Lower leg skin (tissue), 4 donors: ENCODE data around the gene SLC28A1. TPM values are rescaled to one million over a fixed set of nuclear protein-coding genes. Genes with fewer than 3 reads are reported as not detected.
"Not testable (repeated sequence)": the region's sequence is repeated elsewhere in the genome, so short reads cannot be mapped to it uniquely, and the experiment has no call there.

ENCODE experiments used
- DNase-seq, 2 donors: peaks; one replicate each; pipeline ENCODE4 v3.0.0-alpha.2; 2019; ENCODE audit warnings: low spot score in 2 of 2
- H3K4me3 ChIP-seq: fragments of 200-600 bp; sonication (generic); 2 replicates; pipeline ENCODE4 v1.5.1; 2017; ENCODE audit warnings: mild to moderate bottlenecking, low read depth; ENCODE audit not compliant: poor library complexity, severe bottlenecking
- CTCF ChIP-seq, 3 donors: fragments of 450-650 bp; IDR thresholded peaks; one replicate each; pipeline ENCODE4 v1.5.1; 2016; ENCODE audit warnings: antibody characterized with exemption in 3 of 3, mild to moderate bottlenecking in 3 of 3, moderate library complexity in 2 of 3
- POLR2A ChIP-seq, 2 donors: fragments of 450-650 bp; IDR thresholded peaks; one replicate each; pipeline ENCODE4 v1.6.1; 2016 to 2017; ENCODE audit warnings: antibody characterized with exemption in 2 of 2, mild to moderate bottlenecking in 1 of 2, moderate library complexity in 1 of 2
- WGBS, 2 donors: methylation state at CpG; one replicate each; pipeline ENCODE4 v1.1.5; 2018; 5-methylcytosine and 5-hydroxymethylcytosine counted together
- intact Hi-C: fragments of 100-400 bp; cut with DNase I; formaldehyde crosslinking; loops from one replicate; pipeline ENCODE4 v1.15.0; 2023; ENCODE audit warnings: low total_unique reads
- total RNA-seq, 4 donors: library from RNA; depleted of rRNA; stranded (reverse); fragments of >200 nt; gene quantifications; one replicate each; pipeline ENCODE4 v1.1.0, GENCODE V29; 2016

The SLC28A1 gene
- total RNA-seq, 4 donors from 2014 or later = not detected

- no peak overlapping the region for H3K4me3 ChIP-seq
- intact Hi-C loops = no loop called here
- 94 to 95% methylated on average over 9 of the region's 9 CpGs for WGBS, 2 donors
- DNase-seq = peak in 1 of 2 donors; percentile 61
- TF ChIP-seq POLR2A (IDR thresholded peaks at IDR 0.05) = no peak
- no peak for TF ChIP-seq CTCF (IDR thresholded peaks at IDR 0.05)
These were observed 13.0 kb upstream of the SLC28A1 start for GRCh38 chr15:84871428-84871985.

- 89 to 90% methylated on average over 17 of the region's 17 CpGs for WGBS, 2 donors
- peak in 1 of 2 donors; percentile 50 for DNase-seq
These were observed 12.2 kb upstream of the SLC28A1 start for GRCh38 chr15:84872009-84872910.

GRCh38 chr15:84873997-84874396 is 10.5 kb upstream of the SLC28A1 start:
- intact Hi-C loops = no loop called here
- DNase-seq = no peak
- no peak overlapping the region for H3K4me3 ChIP-seq
- 50 to 61% methylated on average over 7 of the region's 7 CpGs for WGBS, 2 donors
- no peak for TF ChIP-seq CTCF (IDR thresholded peaks at IDR 0.05)
- TF ChIP-seq POLR2A (IDR thresholded peaks at IDR 0.05) = no peak

More at GRCh38 chr15:84872009-84872910, 12.2 kb upstream of the SLC28A1 start:
- intact Hi-C loops = no loop called here
- no peak for TF ChIP-seq POLR2A (IDR thresholded peaks at IDR 0.05)
- no peak for TF ChIP-seq CTCF (IDR thresholded peaks at IDR 0.05)
- no peak overlapping the region for H3K4me3 ChIP-seq

GRCh38 chr15:84874981-84875699 is 9.3 kb upstream of the SLC28A1 start:
- intact Hi-C loops = no loop called here
- 89 to 91% methylated on average over 5 of the region's 5 CpGs for WGBS, 2 donors
- TF ChIP-seq POLR2A (IDR thresholded peaks at IDR 0.05) (no peak), CTCF (IDR thresholded peaks at IDR 0.05) (no peak)

GRCh38 chr15:84876269-84876668 is 8.2 kb upstream of the SLC28A1 start:
- no peak for TF ChIP-seq POLR2A (IDR thresholded peaks at IDR 0.05)
- no peak for TF ChIP-seq CTCF (IDR thresholded peaks at IDR 0.05)
- intact Hi-C loops = no loop called here
- H3K4me3 ChIP-seq = no peak overlapping the region
- DNase-seq = no peak

More at GRCh38 chr15:84874981-84875699, 9.3 kb upstream of the SLC28A1 start:
- H3K4me3 ChIP-seq = no peak overlapping the region
- DNase-seq = no peak

GRCh38 chr15:84877701-84878100 is 6.8 kb upstream of the SLC28A1 start:
- WGBS, 2 donors = 92 to 93% methylated on average over 3 of the region's 3 CpGs
- intact Hi-C loops, DNase-seq: not testable (repeated sequence)

More at GRCh38 chr15:84877701-84878100, 6.8 kb upstream of the SLC28A1 start:
- not testable (repeated sequence) for H3K4me3 ChIP-seq
